ENCODE measurements around the gene SLC33A1.

SLC33A1 gene

GRCh38 chr3:155771126-155771525 lies 83.1 kb downstream of the SLC33A1 start:
- no peak for TF ChIP-seq CTCF (IDR thresholded peaks at IDR 0.05; ENCODE audit: low read depth, low read length, missing control alignments)
- no peak overlapping the region for H3K4me3 ChIP-seq (replicated peaks; ENCODE audit: low read depth, low read length)
- DNase-seq (ENCODE audit: extremely low read depth, low read depth), result no peak
